ENCODE data around the gene GPR173.

Gene GPR173

DNA sequence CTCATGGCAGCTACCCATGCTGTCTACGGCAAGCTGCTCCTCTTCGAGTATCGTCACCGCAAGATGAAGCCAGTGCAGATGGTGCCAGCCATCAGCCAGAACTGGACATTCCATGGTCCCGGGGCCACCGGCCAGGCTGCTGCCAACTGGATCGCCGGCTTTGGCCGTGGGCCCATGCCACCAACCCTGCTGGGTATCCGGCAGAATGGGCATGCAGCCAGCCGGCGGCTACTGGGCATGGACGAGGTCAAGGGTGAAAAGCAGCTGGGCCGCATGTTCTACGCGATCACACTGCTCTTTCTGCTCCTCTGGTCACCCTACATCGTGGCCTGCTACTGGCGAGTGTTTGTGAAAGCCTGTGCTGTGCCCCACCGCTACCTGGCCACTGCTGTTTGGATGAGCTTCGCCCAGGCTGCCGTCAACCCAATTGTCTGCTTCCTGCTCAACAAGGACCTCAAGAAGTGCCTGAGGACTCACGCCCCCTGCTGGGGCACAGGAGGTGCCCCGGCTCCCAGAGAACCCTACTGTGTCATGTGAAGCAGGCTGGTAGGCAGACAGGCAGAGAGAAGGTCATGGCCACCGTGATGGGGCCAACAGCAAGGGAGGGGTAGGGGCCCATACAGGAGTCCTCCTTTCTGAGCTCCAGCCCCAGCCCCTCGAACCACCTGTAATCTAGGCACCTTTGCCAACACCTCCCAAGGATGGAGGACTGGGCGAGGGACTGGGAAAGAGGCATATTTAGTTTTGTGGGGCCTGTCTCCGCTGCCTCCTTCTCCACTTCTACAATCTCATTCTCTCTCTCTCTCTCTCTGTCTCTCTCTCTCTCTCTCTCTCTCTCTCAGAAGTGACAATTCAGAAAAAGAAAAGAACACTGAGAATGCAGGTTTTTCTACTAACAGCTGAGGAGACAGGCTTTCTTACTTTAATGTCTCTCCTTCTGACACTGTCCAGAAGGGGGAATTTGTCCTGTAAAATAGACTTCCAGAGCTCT is 28.9 kb downstream of the GPR173 start:
- Histone ChIP-seq H3K9me3 (ENCODE audit: insufficient read depth, low read length, severe bottlenecking) (no peaks in the 10 kb centered on the region), H3K4me2 (ENCODE audit: insufficient read depth, low read length) (no peak overlapping the region), H3K36me3 (ENCODE audit: insufficient read depth, low read length) (no peaks in the 10 kb centered on the region), H3K79me2 (ENCODE audit: insufficient read depth, low read length) (peaks cover 1% of the 10 kb centered on the region), H2AFZ (ENCODE audit: low read depth, low read length) (no peak overlapping the region), H3K27ac (ENCODE audit: low read length) (no peak overlapping the region), H4K20me1 (ENCODE audit: insufficient read depth, low read length) (no peaks in the 10 kb centered on the region), H3K4me1 (ENCODE audit: insufficient read depth, low read length) (peaks cover 10% of the 10 kb centered on the region), H3K4me3 (ENCODE audit: low read depth in 1 of 2, low read length in 2 of 2) (no peak overlapping the region), H3K9ac (ENCODE audit: low read depth, low read length) (no peak overlapping the region), H3K27me3 (ENCODE audit: insufficient read depth, low read length, poor library complexity) (no peaks in the 10 kb centered on the region)
- TF ChIP-seq, protein P1, sequence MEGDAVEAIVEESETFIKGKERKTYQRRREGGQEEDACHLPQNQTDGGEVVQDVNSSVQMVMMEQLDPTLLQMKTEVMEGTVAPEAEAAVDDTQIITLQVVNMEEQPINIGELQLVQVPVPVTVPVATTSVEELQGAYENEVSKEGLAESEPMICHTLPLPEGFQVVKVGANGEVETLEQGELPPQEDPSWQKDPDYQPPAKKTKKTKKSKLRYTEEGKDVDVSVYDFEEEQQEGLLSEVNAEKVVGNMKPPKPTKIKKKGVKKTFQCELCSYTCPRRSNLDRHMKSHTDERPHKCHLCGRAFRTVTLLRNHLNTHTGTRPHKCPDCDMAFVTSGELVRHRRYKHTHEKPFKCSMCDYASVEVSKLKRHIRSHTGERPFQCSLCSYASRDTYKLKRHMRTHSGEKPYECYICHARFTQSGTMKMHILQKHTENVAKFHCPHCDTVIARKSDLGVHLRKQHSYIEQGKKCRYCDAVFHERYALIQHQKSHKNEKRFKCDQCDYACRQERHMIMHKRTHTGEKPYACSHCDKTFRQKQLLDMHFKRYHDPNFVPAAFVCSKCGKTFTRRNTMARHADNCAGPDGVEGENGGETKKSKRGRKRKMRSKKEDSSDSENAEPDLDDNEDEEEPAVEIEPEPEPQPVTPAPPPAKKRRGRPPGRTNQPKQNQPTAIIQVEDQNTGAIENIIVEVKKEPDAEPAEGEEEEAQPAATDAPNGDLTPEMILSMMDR (IDR thresholded peaks at IDR 0.05; ENCODE audit: borderline replicate concordance, extremely low read depth, low read length, poor library complexity, severe bottlenecking), result peak; percentile 32
- no peak for TF ChIP-seq EZH2 (IDR thresholded peaks at IDR 0.05; ENCODE audit: borderline replicate concordance, low read depth, low read length, severe bottlenecking)
- DNase-seq (no peak), ATAC-seq (ENCODE audit: insufficient read depth, low read depth) (no peak)

DNA sequence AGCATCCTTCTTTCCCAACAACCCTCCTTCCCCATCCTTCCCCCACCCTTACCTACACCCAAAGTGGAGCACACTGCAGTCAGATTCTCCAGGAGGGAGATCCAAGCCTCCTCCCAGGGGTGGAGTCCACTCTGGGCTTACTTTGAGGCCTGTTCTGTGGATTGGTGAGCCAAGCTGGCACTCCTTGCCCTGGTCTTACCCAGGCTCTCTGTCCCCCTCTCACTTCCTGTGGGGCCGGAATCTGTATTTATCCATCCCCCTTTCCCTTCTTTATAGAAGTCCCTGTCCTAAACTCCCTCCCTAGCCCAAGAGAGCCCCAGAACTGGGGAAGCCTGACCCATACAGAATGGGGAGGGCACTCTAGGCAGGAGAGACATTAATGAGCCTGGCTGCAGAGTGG is 30.4 kb downstream of the GPR173 start:
- H3K4me2 ChIP-seq (ENCODE audit: insufficient read depth, low read length), result no peak overlapping the region
- TF ChIP-seq, protein P1 (IDR thresholded peaks at IDR 0.05; ENCODE audit: borderline replicate concordance, extremely low read depth, low read length, poor library complexity, severe bottlenecking), result no peak
- TF ChIP-seq EZH2 (IDR thresholded peaks at IDR 0.05; ENCODE audit: borderline replicate concordance, low read depth, low read length, severe bottlenecking), result no peak
- no peaks in the 10 kb centered on the region for H3K27me3 ChIP-seq (ENCODE audit: insufficient read depth, low read length, poor library complexity)
- no peak overlapping the region for H3K27ac ChIP-seq (ENCODE audit: low read length)
- peaks cover 13% of the 10 kb centered on the region for H3K4me1 ChIP-seq (ENCODE audit: insufficient read depth, low read length)
- H4K20me1 ChIP-seq (ENCODE audit: insufficient read depth, low read length), result peaks cover 8% of the 10 kb centered on the region
- no peak for DNase-seq
- H3K79me2 ChIP-seq (ENCODE audit: insufficient read depth, low read length), result peaks cover 15% of the 10 kb centered on the region
- no peak overlapping the region for H3K9ac ChIP-seq (ENCODE audit: low read depth, low read length)
- H2AFZ ChIP-seq (ENCODE audit: low read depth, low read length), result peak overlapping the region; percentile 52; the same call in 1 of the 2 replicates
- H3K36me3 ChIP-seq (ENCODE audit: insufficient read depth, low read length), result peaks cover 5% of the 10 kb centered on the region
- H3K4me3 ChIP-seq (ENCODE audit: low read depth in 1 of 2, low read length in 2 of 2), result no peak overlapping the region
- H3K9me3 ChIP-seq (ENCODE audit: insufficient read depth, low read length, severe bottlenecking), result no peaks in the 10 kb centered on the region
- ATAC-seq (ENCODE audit: insufficient read depth, low read depth), result no peak

GRCh38 chrX:53080628-53081580 is 32.3 kb downstream of the GPR173 start:
- Histone ChIP-seq H4K20me1 (ENCODE audit: insufficient read depth, low read length) (peaks cover 8% of the 10 kb centered on the region), H3K27me3 (ENCODE audit: insufficient read depth, low read length, poor library complexity) (no peaks in the 10 kb centered on the region), H3K27ac (ENCODE audit: low read length) (no peak overlapping the region), H3K36me3 (ENCODE audit: insufficient read depth, low read length) (peaks cover 25% of the 10 kb centered on the region), H3K9me3 (ENCODE audit: insufficient read depth, low read length, severe bottlenecking) (no peaks in the 10 kb centered on the region), H3K79me2 (ENCODE audit: insufficient read depth, low read length) (peaks cover 20% of the 10 kb centered on the region), H3K4me2 (ENCODE audit: insufficient read depth, low read length) (no peak overlapping the region), H3K4me1 (ENCODE audit: insufficient read depth, low read length) (peaks cover 19% of the 10 kb centered on the region), H3K4me3 (ENCODE audit: low read depth in 1 of 2, low read length in 2 of 2) (no peak overlapping the region), H3K9ac (ENCODE audit: low read depth, low read length) (no peak overlapping the region), H2AFZ (ENCODE audit: low read depth, low read length) (no peak overlapping the region)
- DNase-seq, result no peak
- ATAC-seq (ENCODE audit: insufficient read depth, low read depth), result no peak
- TF ChIP-seq EZH2 (IDR thresholded peaks at IDR 0.05; ENCODE audit: borderline replicate concordance, low read depth, low read length, severe bottlenecking), result no peak
- TF ChIP-seq, protein P1 (IDR thresholded peaks at IDR 0.05; ENCODE audit: borderline replicate concordance, extremely low read depth, low read length, poor library complexity, severe bottlenecking), result no peak

Measured in DND-41 (cell line).